Suprapubic skin (tissue), 4 donors: ENCODE results near the gene ZMYND10.

ENCODE experiments used
- CTCF ChIP-seq, 2 donors: fragments of 200-600 bp in 1 of 2; fragments of 450-650 bp in 1 of 2; sonication (generic) in 1 of 2; IDR thresholded peaks; one replicate each; pipeline ENCODE4 v1.5.1; 2016 to 2019; ENCODE audit warnings: antibody characterized with exemption in 2 of 2, mild to moderate bottlenecking in 1 of 2, moderate library complexity in 1 of 2
- EP300 ChIP-seq: sonication (generic); formaldehyde crosslinking; IDR thresholded peaks from one replicate; pipeline ENCODE4 v1.6.1; 2017; ENCODE audit warnings: antibody characterized with exemption
- POLR2A ChIP-seq, 2 donors: fragments of 450-650 bp; IDR thresholded peaks; one replicate each; pipeline ENCODE4 v1.6.1; 2017; ENCODE audit warnings: antibody characterized with exemption in 2 of 2, mild to moderate bottlenecking in 2 of 2, moderate library complexity in 2 of 2
- POLR2AphosphoS5 ChIP-seq, 3 donors: sonication (generic); formaldehyde crosslinking; IDR thresholded peaks; one replicate each; pipeline ENCODE4 v1.6.1; 2017; ENCODE audit warnings: antibody characterized with exemption in 3 of 3

GRCh38 chr3:50324351-50325112, 21.0 kb downstream of the ZMYND10 start:
- peak; percentile 66 to 89 for TF ChIP-seq CTCF (IDR thresholded peaks at IDR 0.05)
- no peak for TF ChIP-seq POLR2AphosphoS5 (IDR thresholded peaks at IDR 0.05)
- TF ChIP-seq EP300 = no peak
- TF ChIP-seq POLR2A (IDR thresholded peaks at IDR 0.05) = no peak
